Liver (tissue), 9 donors: ENCODE results near the gene UGT1A5. TPM values are rescaled to one million over a fixed set of nuclear protein-coding genes. Genes with fewer than 3 reads are reported as not detected.

ENCODE experiments used
- DNase-seq: peaks from one replicate; pipeline ENCODE4 v3.0.0-alpha.2; 2017; ENCODE audit warnings: low spot score
- H3K27ac ChIP-seq, 2 donors: one replicate each; pipeline ENCODE4 v1.7.0; 2013; ENCODE audit warnings: inconsistent platforms in 2 of 2, low read length in 2 of 2, control low read depth in 1 of 2, low read depth in 1 of 2, mild to moderate bottlenecking in 1 of 2
- H3K27me3 ChIP-seq, 4 donors: one replicate each; pipeline versions ENCODE4 v1.6.1 to v1.7.0; 2013; ENCODE audit warnings: low read length in 3 of 4, inconsistent platforms in 1 of 4, mild to moderate bottlenecking in 1 of 4, moderate library complexity in 1 of 4; ENCODE audit not compliant: control insufficient read depth in 4 of 4, insufficient read depth in 4 of 4
- H3K36me3 ChIP-seq, 4 donors: one replicate each; pipeline versions ENCODE4 v1.6.1 to v1.7.0; 2013; ENCODE audit warnings: low read length in 3 of 4, mild to moderate bottlenecking in 3 of 4, low read depth in 1 of 4, moderate library complexity in 1 of 4; ENCODE audit not compliant: control insufficient read depth in 4 of 4, insufficient read depth in 3 of 4
- H3K4me1 ChIP-seq, 4 donors: one replicate each; pipeline versions ENCODE4 v1.6.1 to v1.7.0; 2013; ENCODE audit warnings: low read length in 3 of 4, mild to moderate bottlenecking in 3 of 4, moderate library complexity in 1 of 4; ENCODE audit not compliant: control insufficient read depth in 4 of 4, insufficient read depth in 4 of 4
- H3K4me3 ChIP-seq, 3 donors: one replicate each; pipeline versions ENCODE4 v1.6.1 to v1.7.0; 2013; ENCODE audit warnings: low read length in 3 of 3, control low read depth in 1 of 3, low read depth in 1 of 3, mild to moderate bottlenecking in 1 of 3
- H3K9ac ChIP-seq, 2 donors: one replicate each; pipeline ENCODE4 v1.7.0; 2013; ENCODE audit warnings: low read length in 2 of 2, mild to moderate bottlenecking in 2 of 2, moderate library complexity in 2 of 2, control low read depth in 1 of 2, low read depth in 1 of 2
- H3K9me3 ChIP-seq, 4 donors: one replicate each; pipeline versions ENCODE4 v1.6.1 to v1.7.0; 2013; ENCODE audit warnings: low read length in 3 of 4; ENCODE audit not compliant: control insufficient read depth in 4 of 4
- CTCF ChIP-seq: fragments of 150-350 bp; IDR thresholded peaks from 2 replicates; pipeline ENCODE4 v1.5.1; 2017; ENCODE audit warnings: improper control_type of control experiment, low read depth, low read length; ENCODE audit not compliant: missing input control
- EGR1 ChIP-seq, 2 donors: IDR thresholded peaks; 2 replicates each; pipeline ENCODE4 v1.6.1; 2016 to 2018; ENCODE audit warnings: antibody characterized with exemption in 2 of 2, low read depth in 2 of 2
- FOXA1 ChIP-seq: IDR thresholded peaks from 2 replicates; pipeline ENCODE4 v1.6.1; 2016; ENCODE audit warnings: antibody characterized with exemption
- FOXA2 ChIP-seq: IDR thresholded peaks from 2 replicates; pipeline ENCODE4 v1.6.1; 2016; ENCODE audit warnings: antibody characterized with exemption
- GABPA ChIP-seq, 2 donors: IDR thresholded peaks in 1 of 2; conservative IDR thresholded peaks in 1 of 2; 2 replicates each; pipeline ENCODE4 v1.6.1; 2016; ENCODE audit warnings: antibody characterized with exemption in 2 of 2, mild to moderate bottlenecking in 1 of 2, moderate library complexity in 1 of 2
- HNF4A ChIP-seq, 2 donors: conservative IDR thresholded peaks; 2 replicates each; pipeline ENCODE4 v1.6.1; 2016; ENCODE audit warnings: antibody characterized with exemption in 2 of 2, mild to moderate bottlenecking in 2 of 2
- HNF4G ChIP-seq: IDR thresholded peaks from 2 replicates; pipeline ENCODE4 v1.6.1; 2016; ENCODE audit warnings: antibody characterized with exemption
- JUND ChIP-seq, 2 donors: IDR thresholded peaks; 2 replicates each; pipeline ENCODE4 v1.6.1; 2016; ENCODE audit warnings: antibody characterized with exemption in 2 of 2
- MAX ChIP-seq: IDR thresholded peaks from 2 replicates; pipeline ENCODE4 v1.6.1; 2016; ENCODE audit warnings: antibody characterized with exemption
- NR2F2 ChIP-seq: IDR thresholded peaks from 2 replicates; pipeline ENCODE4 v1.6.1; 2016; ENCODE audit warnings: antibody characterized with exemption
- RAD21 ChIP-seq, 2 donors: IDR thresholded peaks; 2 replicates each; pipeline ENCODE4 v1.6.1; 2016; ENCODE audit warnings: antibody characterized with exemption in 2 of 2, mild to moderate bottlenecking in 2 of 2
- RXRA ChIP-seq, 2 donors: IDR thresholded peaks; 2 replicates each; pipeline ENCODE4 v1.6.1; 2017 to 2018; ENCODE audit warnings: antibody characterized with exemption in 2 of 2, mild to moderate bottlenecking in 1 of 2
- SP1 ChIP-seq: IDR thresholded peaks from 2 replicates; pipeline ENCODE4 v1.6.1; 2018; ENCODE audit warnings: antibody characterized with exemption, mild to moderate bottlenecking
- TAF1 ChIP-seq: conservative IDR thresholded peaks from 2 replicates; pipeline ENCODE4 v1.6.1; 2016; ENCODE audit warnings: antibody characterized with exemption, mild to moderate bottlenecking
- YY1 ChIP-seq: IDR thresholded peaks from 2 replicates; pipeline ENCODE4 v1.6.1; 2016; ENCODE audit warnings: antibody characterized with exemption, mild to moderate bottlenecking
- ZBTB33 ChIP-seq: IDR thresholded peaks from 2 replicates; pipeline ENCODE4 v1.6.1; 2016; ENCODE audit warnings: antibody characterized with exemption
- whole genome bisulfite sequencing: extraction: QIAGEN DNeasy Blood & Tissue Kit; methylation state at CpG from one replicate; pipeline ENCODE4 v1.1.7; 2013; 5-methylcytosine and 5-hydroxymethylcytosine counted together
- polyA plus RNA-seq, 2 donors: library from polyadenylated mRNA; stranded (reverse) in 1 of 2; unstranded in 1 of 2; fragments of 200-250 nt in 1 of 2; fragments of >200 nt in 1 of 2; fragmentation: Nextera tagmentation in 1 of 2; extraction: Ambion mirVana in 1 of 2; gene quantifications; one replicate each; pipeline versions ENCODE4 v1.2.1 to v1.2.3, GENCODE V29; 2013 to 2015
- total RNA-seq, 2 donors: library from RNA; depleted of rRNA; stranded (reverse); fragments of >200 nt; gene quantifications; one replicate each; pipeline ENCODE4 v1.2.3, GENCODE V29; 2014
- TF ChIP-seq, protein P1 (sequence below): IDR thresholded peaks from 2 replicates; pipeline ENCODE4 v1.6.1; 2016; ENCODE audit warnings: antibody characterized with exemption
- TF ChIP-seq, protein P2 (sequence below): IDR thresholded peaks from 2 replicates; pipeline ENCODE4 v1.6.1; 2016; ENCODE audit warnings: antibody characterized with exemption, mild to moderate bottlenecking
- donor health status: healthy.
- donor health status: healthy.
- donor health status: healthy.
- donor health status: healthy.
- donor health status: healthy.

Gene UGT1A5
- total and polyA plus RNA-seq, 4 donors = 0.14 to 1.8 (median 1.6) TPM; not detected in 1

DNA sequence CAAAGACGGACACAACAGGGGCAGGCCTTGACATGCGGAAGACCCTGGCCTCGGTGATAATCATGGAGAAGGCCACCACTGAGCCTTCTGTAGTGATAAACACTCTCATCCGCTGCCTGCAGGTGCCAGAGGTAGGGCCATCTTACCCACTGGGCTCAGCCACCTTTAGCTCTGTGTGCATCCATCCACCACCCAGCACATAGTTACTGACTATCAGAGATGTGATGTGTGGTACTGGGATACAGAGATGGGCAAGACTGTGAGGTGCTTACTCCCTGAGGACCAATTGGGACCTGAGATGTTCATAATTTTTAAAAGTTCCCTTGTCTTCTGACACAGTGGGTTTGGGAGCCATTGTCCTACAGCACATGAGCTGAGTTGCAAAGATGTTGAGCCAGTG is 67.0 kb downstream of the UGT1A5 start:
- H3K36me3 ChIP-seq = no peaks in the 10 kb centered on the region
- no peaks in the 10 kb centered on the region for H3K27me3 ChIP-seq
- H3K27ac ChIP-seq = no peak overlapping the region
- no peak overlapping the region for H3K9ac ChIP-seq
- TF ChIP-seq FOXA2 (no peak), RXRA (IDR thresholded peaks at IDR 0.05) (no peak), NR2F2 (no peak), ZBTB33 (no peak), GABPA (IDR thresholded peaks at IDR 0.05 in 1 of 2, conservative IDR thresholded peaks at IDR 0.05 in 1 of 2) (no peak), EGR1 (IDR thresholded peaks at IDR 0.05; ENCODE audit: low read depth in 2 of 2) (no peak), RAD21 (IDR thresholded peaks at IDR 0.05) (no peak), JUND (IDR thresholded peaks at IDR 0.05) (no peak), CTCF (no peak), HNF4G (no peak), YY1 (no peak), FOXA1 (no peak), HNF4A (conservative IDR thresholded peaks at IDR 0.05) (no peak), TAF1 (no peak), SP1 (no peak), MAX (no peak)
- TF ChIP-seq, protein P1, sequence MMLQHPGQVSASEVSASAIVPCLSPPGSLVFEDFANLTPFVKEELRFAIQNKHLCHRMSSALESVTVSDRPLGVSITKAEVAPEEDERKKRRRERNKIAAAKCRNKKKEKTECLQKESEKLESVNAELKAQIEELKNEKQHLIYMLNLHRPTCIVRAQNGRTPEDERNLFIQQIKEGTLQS = no peak
- TF ChIP-seq, protein P2, sequence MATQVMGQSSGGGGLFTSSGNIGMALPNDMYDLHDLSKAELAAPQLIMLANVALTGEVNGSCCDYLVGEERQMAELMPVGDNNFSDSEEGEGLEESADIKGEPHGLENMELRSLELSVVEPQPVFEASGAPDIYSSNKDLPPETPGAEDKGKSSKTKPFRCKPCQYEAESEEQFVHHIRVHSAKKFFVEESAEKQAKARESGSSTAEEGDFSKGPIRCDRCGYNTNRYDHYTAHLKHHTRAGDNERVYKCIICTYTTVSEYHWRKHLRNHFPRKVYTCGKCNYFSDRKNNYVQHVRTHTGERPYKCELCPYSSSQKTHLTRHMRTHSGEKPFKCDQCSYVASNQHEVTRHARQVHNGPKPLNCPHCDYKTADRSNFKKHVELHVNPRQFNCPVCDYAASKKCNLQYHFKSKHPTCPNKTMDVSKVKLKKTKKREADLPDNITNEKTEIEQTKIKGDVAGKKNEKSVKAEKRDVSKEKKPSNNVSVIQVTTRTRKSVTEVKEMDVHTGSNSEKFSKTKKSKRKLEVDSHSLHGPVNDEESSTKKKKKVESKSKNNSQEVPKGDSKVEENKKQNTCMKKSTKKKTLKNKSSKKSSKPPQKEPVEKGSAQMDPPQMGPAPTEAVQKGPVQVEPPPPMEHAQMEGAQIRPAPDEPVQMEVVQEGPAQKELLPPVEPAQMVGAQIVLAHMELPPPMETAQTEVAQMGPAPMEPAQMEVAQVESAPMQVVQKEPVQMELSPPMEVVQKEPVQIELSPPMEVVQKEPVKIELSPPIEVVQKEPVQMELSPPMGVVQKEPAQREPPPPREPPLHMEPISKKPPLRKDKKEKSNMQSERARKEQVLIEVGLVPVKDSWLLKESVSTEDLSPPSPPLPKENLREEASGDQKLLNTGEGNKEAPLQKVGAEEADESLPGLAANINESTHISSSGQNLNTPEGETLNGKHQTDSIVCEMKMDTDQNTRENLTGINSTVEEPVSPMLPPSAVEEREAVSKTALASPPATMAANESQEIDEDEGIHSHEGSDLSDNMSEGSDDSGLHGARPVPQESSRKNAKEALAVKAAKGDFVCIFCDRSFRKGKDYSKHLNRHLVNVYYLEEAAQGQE = no peak
- H3K9me3 ChIP-seq = peaks cover 0 to 2% (median 0%) of the 10 kb centered on the region in 4 donors
- H3K4me1 ChIP-seq = no peaks in the 10 kb centered on the region
- 93% methylated on average over 4 of the region's 4 CpGs for WGBS
- H3K4me3 ChIP-seq = no peak overlapping the region
- no peak for DNase-seq
